GM03348 (cell line): ENCODE measurements around the gene KCNJ6.

Experiments used
- DNase-seq: peaks from one replicate; pipeline ENCODE4 v3.0.0; 2012; ENCODE audit warnings: low spot score

Gene KCNJ6

GRCh38 chr21:37865156-37865555, 51.1 kb downstream of the KCNJ6 start:
- no peak for DNase-seq

GRCh38 chr21:37863842-37864241, 52.4 kb downstream of the KCNJ6 start:
- DNase-seq = no peak

DNA sequence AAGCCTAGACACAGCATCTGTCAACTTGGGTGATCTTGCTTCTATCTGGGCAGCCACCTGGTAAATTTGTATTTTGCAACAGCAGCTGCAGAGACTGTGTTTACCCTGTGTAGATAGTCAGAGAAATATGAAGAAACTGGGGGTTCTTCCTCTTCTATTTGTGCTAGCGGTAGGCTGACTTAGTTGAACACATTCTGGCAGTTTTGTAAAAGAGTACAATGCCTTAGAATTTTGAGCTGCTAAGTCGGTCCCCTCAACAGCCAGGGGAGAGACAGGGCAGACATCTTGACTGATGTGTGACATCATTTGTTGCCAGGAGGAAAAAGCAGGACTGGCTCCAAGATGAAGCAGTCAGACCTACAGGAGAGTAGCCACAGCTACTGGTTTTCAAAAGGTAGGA, 53.7 kb downstream of the KCNJ6 start:
- peak; percentile 44 for DNase-seq

DNA sequence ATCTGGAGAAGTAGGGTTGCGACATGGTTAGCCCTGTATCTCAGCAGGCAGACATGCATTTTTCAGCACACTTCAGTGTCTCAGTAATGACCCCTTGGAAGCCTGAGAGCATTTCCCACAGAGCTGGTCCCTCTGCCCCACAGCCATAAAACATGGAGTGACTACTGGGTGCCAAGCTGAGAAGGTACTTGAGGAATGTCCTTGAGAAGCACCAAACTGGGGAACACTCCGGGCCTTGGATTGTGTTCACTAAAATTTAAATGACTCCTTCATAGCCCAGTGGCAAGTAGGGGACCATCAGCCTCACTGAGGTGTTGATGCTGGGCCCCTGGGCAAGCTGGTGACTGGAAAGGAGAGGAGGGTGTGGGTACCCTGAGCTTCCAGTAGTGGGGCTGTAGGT, 54.7 kb downstream of the KCNJ6 start:
- no peak for DNase-seq

GRCh38 chr21:37860416-37860815, 55.8 kb downstream of the KCNJ6 start:
- no peak for DNase-seq

DNA sequence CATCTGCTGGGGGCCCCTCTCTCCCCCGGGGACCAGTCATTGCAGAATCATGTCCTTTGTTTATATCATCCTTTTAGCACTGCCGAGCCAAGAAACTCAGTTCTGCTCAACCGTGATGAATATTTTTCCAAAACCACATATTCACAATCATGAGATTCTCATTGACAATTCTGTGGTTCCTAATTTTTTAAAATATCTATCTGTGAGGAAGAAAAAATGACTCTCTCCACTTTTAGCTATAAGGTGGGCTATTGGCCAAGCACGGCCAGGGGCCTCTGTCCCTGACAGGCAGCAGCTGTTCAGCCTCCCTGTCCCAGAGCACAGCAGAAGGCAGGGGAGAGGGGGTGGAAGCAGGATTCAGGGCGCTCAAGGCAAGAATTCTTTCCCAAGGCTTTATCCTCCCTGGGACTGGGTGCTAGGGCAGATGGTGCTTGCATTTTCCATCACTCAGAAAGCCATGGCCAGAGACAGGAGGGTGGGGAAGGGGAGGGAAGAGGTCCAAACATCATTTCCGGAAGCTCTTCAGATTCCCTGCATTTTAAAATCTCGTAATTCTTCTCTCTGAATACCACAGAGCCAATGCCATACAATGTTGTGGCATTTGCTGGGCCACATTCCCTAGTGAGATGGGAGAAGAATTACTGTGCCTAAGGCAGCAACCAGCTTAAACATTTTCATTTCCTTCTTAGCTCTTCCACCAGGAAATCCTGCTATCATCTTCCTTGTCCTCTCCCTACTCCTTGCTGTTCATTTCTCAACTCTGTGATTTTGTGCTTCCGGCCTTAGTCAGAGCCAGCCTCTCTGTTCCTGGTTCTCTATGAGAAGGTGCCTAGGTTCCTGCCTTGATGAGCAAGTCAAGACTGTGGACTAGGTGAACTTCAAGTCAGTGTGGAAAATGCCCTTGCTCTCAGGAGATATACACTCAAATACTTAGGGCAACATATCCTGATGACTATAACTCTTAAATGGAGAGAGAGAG, 60.3 kb downstream of the KCNJ6 start:
- peak; percentile 68 for DNase-seq

DNA sequence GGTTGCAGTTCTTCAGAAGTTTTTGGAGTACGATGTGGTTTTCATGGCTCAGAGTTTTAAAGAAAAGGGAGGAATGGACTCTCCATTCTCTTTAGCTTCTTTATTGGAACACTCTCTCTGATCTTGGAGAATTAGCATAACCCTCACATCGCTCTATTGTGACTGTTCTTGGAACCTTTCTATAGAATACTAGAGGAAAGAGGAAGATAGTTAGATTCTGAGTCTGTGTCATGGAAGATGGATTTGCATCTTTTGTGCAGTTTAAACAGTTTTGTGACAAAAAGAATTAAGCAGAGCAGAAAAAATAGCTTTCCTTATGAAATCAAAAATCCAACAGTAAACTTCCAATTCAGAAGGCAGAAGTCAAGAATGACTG, 61.0 kb downstream of the KCNJ6 start:
- no peak for DNase-seq

DNA sequence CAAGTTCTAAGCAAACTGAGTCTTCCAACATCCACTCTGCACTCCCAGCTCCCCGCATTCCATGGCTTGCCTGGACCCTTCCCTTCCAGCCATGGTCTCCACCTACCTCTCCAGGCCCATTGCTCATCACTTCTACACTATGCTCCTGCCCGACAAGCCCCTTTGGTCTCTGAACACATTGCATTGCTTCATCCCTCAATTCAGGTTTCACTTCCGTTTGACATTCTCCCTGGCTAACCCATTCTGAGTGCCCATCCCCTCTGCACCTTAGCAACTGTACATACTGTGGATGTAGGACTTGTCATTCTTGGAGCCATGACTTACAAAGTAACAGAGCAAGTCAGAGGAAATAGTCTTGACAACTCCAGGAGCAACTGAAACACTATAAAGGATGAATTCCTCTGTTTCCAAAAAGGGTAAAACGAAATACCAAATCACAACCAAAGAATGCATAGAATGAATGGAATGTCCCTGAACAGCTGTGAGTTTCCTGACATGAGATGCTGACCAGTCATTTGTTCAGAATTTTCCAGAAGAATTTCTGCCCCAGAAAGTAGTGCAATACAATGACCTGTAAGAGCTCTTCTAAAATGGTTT, 66.7 kb downstream of the KCNJ6 start:
- peak; percentile 85 for DNase-seq

DNA sequence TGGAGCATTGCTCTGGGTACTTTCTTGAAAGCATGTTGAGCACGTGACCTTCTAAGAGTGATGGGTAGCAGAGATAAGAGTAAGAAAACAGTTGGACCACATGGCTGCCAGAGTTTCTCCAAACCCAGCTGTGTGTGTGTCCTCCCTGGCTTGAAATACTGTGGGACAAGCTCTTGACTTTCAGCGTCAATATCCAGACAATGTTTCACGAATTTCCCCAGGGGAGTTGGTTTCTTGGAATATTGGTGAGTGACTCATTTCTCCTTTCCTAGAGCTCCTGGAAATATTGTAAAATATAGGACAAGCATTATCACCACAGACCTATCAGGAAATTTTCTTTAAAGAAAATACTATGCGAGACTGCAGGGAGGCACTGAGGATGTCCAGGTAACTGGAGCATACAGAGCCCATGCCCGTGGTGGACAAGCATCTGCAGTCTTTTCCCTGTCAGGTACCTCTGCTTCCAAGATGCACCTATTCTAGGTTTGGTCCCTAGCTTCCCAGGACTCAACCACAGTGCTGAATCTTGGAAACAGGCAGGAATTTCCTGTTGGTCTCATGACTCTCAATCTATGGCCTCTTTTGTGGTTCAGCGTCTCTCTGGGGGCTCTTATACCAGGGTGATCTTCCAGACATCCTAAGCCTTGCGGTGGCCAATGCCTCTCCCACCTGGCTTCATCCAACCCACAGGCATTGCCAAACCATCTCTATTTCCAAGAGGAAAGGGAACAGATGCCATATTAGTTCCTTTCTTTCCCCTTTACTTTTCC, 67.4 kb downstream of the KCNJ6 start:
- DNase-seq = peak; percentile 57

DNA sequence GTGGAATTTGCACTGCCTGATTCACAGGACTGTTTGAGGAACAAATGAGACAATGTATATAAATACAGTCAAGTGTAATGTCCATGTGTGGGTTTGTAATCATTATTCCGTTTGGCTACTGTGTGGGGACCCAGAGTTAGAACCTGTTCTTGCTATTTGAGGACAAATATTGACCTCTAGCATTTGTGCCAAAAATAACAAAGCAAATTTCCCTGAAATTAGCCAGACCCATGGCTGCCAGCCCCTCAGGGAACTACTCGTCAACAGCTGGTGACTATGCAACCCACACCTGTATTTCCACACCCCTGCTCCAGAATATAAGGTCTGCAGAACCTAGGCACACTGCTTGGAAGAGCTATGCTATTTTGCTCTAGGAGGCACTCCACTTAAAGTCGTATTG, 70.7 kb downstream of the KCNJ6 start:
- no peak for DNase-seq

- no peak for DNase-seq
Observed at GRCh38 chr21:37843191-37843590, 73.1 kb downstream of the KCNJ6 start.

GRCh38 chr21:37842163-37842919, 73.9 kb downstream of the KCNJ6 start:
- DNase-seq = no peak

- DNase-seq = no peak
Observed at GRCh38 chr21:37837381-37837780, 78.9 kb downstream of the KCNJ6 start.

GRCh38 chr21:37835481-37835880, 80.8 kb downstream of the KCNJ6 start:
- DNase-seq = no peak

GRCh38 chr21:37833301-37833700, 83.0 kb downstream of the KCNJ6 start:
- DNase-seq = no peak

DNA sequence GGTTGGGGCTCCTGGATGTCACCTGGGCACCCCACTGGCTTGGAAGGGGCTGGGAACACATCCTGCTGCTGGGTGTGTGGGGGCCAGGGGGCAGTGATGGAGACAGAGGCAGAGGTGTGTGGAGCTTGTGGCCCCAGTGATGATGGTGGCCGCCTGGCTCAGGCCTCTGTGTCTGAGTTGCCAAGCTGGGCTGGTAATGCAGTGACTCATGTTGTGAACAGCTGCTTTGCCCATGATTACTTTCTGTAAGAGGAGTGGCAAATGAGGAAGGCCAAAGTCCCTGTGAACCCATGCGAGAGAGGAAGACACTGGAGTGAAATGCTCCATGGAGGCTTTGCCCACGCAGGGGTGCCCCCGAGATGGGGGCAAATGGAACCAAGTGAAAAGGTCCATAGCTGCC, 86.8 kb downstream of the KCNJ6 start:
- DNase-seq = peak; percentile 79

- DNase-seq = no peak
Observed at GRCh38 chr21:37828991-37829390, 87.3 kb downstream of the KCNJ6 start.

- DNase-seq = no peak
Observed at GRCh38 chr21:37828556-37828955, 87.7 kb downstream of the KCNJ6 start.

GRCh38 chr21:37827913-37828312, 88.3 kb downstream of the KCNJ6 start:
- DNase-seq = no peak

DNA sequence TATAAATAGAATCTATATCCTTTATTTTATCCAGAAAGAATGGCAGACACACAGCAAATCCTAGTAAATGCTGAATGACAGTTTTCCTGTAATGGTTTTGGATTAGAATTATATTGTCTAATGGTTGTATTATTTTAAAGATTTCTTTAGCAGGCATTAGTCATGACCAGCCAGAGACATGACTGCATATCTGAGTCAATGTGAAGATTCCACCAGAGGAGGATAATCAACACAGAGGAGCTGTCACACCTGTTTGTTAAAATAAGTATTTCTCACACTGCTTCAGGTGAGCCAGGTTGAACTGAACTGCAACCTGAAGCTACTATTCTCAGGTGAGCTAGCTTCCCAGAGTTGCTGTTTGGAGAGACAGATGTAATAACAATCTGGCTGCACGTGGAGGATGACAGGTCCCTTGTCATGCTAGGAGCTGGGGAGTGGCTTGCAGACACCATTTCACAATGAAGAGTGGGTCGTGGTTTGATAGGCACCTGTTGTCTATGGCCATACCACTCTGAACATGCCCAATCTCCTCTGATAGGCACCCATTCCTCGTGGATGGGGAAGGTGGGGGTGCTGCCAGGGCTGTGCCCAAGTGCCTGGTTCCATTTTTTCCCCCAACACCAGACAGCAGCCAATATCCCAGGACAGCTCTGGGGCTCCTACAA, 94.3 kb downstream of the KCNJ6 start:
- peak; percentile 31 for DNase-seq

- DNase-seq = no peak
Observed at GRCh38 chr21:37821092-37821491, 95.2 kb downstream of the KCNJ6 start.
